Ovary (tissue), 3 donors: ENCODE measurements around the gene NDUFB2.
"Not testable (repeated sequence)": the region's sequence is repeated elsewhere in the genome, so short reads cannot be mapped to it uniquely, and the experiment has no call there.

Experiments used
- EP300 ChIP-seq: sonication (generic); formaldehyde crosslinking; IDR thresholded peaks from one replicate; pipeline ENCODE4 v1.6.1; 2017; ENCODE audit warnings: antibody characterized with exemption
- POLR2A ChIP-seq: fragments of 450-650 bp; IDR thresholded peaks from one replicate; pipeline ENCODE4 v1.6.1; 2017; ENCODE audit warnings: antibody characterized with exemption, mild to moderate bottlenecking, moderate library complexity
- TF ChIP-seq, protein P1 (sequence below), 3 donors: fragments of 450-650 bp in 2 of 3; fragments of 200-600 bp in 1 of 3; IDR thresholded peaks; one replicate each; pipeline versions ENCODE4 v1.5.1 to v1.8.0; 2016 to 2022; ENCODE audit warnings: antibody characterized with exemption in 3 of 3, mild to moderate bottlenecking in 1 of 3
- donor health status: DM: no; HTN: no; CAD: no.

DNA sequence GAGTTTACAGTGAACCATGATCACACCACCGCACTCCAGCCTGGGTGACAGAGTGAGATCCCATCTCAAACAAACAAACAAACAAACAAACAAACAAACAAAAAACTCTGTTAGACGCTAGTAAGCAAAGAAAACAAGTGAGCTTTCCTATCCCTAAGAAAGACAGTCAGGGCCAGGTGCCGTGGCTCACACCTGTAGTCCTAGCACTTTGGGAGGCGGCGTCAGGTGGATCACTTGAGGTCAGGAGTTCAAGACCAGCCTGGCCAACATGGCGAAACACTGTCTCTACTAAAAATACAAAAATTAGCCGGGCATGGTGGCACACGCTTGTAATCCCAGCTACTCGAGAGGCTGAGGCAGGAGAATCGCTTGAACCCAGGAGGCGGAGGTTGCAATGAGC is 19.6 kb upstream of the NDUFB2 start:
- not testable (repeated sequence) for TF ChIP-seq EP300, POLR2A
- TF ChIP-seq, protein P1, sequence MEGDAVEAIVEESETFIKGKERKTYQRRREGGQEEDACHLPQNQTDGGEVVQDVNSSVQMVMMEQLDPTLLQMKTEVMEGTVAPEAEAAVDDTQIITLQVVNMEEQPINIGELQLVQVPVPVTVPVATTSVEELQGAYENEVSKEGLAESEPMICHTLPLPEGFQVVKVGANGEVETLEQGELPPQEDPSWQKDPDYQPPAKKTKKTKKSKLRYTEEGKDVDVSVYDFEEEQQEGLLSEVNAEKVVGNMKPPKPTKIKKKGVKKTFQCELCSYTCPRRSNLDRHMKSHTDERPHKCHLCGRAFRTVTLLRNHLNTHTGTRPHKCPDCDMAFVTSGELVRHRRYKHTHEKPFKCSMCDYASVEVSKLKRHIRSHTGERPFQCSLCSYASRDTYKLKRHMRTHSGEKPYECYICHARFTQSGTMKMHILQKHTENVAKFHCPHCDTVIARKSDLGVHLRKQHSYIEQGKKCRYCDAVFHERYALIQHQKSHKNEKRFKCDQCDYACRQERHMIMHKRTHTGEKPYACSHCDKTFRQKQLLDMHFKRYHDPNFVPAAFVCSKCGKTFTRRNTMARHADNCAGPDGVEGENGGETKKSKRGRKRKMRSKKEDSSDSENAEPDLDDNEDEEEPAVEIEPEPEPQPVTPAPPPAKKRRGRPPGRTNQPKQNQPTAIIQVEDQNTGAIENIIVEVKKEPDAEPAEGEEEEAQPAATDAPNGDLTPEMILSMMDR (IDR thresholded peaks at IDR 0.05) = not testable (repeated sequence)
